Measurements from ENCODE around the gene GALNT14.
"Not testable (repeated sequence)": the region's sequence is repeated elsewhere in the genome, so short reads cannot be mapped to it uniquely, and the experiment has no call there.

GALNT14 gene

DNA sequence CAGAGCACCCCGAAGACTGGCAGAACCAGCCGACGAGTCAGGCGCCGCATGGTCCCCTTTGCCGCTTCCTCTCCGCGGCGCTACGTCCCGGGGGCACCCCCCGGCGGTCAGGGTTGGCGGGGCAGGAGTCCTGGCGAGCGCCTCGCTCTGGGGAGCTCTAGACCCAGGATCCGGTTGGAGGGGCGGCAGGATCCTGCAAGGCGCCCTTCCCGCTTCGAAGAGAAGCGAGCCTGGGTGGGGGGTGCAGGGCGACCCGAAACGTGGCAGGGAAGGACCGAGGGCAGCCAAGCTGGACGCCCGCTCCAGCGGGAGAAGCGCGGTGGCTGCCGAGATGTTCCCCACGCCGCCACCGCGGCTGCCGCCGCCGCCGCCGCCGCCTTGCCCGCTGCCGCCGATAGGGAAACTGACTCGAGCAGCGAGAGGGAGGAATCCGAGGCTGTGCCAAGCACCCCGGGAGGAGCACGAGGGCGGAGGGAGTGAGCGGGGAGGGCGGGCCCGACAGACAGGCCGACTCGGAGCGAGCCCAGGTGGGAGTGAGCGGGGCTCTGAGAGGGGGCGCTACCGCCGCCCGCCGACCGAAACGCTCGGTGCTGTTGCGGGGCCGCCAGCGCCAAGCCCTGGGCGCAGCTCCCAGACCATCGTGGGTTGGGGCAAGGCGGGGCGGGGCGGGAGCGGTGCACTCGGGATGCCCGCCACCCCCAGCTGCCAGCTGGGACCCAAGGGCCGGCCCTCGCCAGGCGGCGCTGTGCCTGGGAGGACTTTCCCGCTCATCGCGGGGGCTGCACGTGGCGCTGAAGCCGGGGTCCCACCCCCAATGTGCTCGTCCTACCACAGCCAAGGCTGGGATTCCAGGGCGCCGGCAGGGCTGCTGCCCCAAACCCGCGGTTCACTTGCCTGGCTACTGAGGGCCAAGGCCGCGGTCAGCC is at the start of gene GALNT14 (continued):
- TF ChIP-seq ZSCAN30 (tag by site-specific recombination; IDR thresholded peaks at IDR 0.05): peak; percentile 46; the same call in 1 of the 2 replicates
- no peak for TF ChIP-seq ZNF394 (tag by site-specific recombination; IDR thresholded peaks at IDR 0.05; ENCODE audit: borderline replicate concordance)

- CTCF ChIA-PET: interaction anchor here (1.0 kb wide), 1 partner anchor 17 kb away, joined by 3 read pairs; no protein-coding TSS in a partner anchor
- H3K4me3 ChIP-seq (ENCODE audit: low read depth, low read length): no peak overlapping the region
- H3K27ac ChIP-seq (ENCODE audit: extremely low read depth, low read depth, low read length): no peak overlapping the region
- POLR2A ChIA-PET: no interaction called here
- no peaks in the 10 kb centered on the region for H3K36me3 ChIP-seq (ENCODE audit: control insufficient read depth in 2 of 2, insufficient read depth in 1 of 2, low read length in 2 of 2)
- no peaks in the 10 kb centered on the region for H3K4me1 ChIP-seq (ENCODE audit: control insufficient read depth, insufficient read depth, low read length)
- no peaks in the 10 kb centered on the region for H3K9me3 ChIP-seq (ENCODE audit: control insufficient read depth, insufficient read depth, low read depth, low read length)
- no peak for TF ChIP-seq GLIS1 (tag by site-specific recombination; IDR thresholded peaks at IDR 0.05)
- TF ChIP-seq ZNF311 (tag by site-specific recombination; IDR thresholded peaks at IDR 0.05; ENCODE audit: borderline replicate concordance): no peak
- no peak for TF ChIP-seq KLF9 (tag by site-specific recombination; IDR thresholded peaks at IDR 0.05; ENCODE audit: low read depth)
- TF ChIP-seq ZNF654 (tag by site-specific recombination; IDR thresholded peaks at IDR 0.05; ENCODE audit: low read depth): no peak
- TF ChIP-seq, protein P1, sequence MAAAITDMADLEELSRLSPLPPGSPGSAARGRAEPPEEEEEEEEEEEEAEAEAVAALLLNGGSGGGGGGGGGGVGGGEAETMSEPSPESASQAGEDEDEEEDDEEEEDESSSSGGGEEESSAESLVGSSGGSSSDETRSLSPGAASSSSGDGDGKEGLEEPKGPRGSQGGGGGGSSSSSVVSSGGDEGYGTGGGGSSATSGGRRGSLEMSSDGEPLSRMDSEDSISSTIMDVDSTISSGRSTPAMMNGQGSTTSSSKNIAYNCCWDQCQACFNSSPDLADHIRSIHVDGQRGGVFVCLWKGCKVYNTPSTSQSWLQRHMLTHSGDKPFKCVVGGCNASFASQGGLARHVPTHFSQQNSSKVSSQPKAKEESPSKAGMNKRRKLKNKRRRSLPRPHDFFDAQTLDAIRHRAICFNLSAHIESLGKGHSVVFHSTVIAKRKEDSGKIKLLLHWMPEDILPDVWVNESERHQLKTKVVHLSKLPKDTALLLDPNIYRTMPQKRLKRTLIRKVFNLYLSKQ (tag by site-specific recombination; IDR thresholded peaks at IDR 0.05; ENCODE audit: borderline replicate concordance): no peak
- TF ChIP-seq ZBTB17 (tag by site-specific recombination; IDR thresholded peaks at IDR 0.05): no peak
- no peak for TF ChIP-seq TRIM28 (IDR thresholded peaks at IDR 0.05; ENCODE audit: borderline replicate concordance, low read length)
- no peak for TF ChIP-seq ZSCAN18 (tag by site-specific recombination; IDR thresholded peaks at IDR 0.05)
- TF ChIP-seq, protein P2, sequence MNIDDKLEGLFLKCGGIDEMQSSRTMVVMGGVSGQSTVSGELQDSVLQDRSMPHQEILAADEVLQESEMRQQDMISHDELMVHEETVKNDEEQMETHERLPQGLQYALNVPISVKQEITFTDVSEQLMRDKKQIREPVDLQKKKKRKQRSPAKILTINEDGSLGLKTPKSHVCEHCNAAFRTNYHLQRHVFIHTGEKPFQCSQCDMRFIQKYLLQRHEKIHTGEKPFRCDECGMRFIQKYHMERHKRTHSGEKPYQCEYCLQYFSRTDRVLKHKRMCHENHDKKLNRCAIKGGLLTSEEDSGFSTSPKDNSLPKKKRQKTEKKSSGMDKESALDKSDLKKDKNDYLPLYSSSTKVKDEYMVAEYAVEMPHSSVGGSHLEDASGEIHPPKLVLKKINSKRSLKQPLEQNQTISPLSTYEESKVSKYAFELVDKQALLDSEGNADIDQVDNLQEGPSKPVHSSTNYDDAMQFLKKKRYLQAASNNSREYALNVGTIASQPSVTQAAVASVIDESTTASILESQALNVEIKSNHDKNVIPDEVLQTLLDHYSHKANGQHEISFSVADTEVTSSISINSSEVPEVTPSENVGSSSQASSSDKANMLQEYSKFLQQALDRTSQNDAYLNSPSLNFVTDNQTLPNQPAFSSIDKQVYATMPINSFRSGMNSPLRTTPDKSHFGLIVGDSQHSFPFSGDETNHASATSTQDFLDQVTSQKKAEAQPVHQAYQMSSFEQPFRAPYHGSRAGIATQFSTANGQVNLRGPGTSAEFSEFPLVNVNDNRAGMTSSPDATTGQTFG (tag by site-specific recombination; IDR thresholded peaks at IDR 0.05; ENCODE audit: borderline replicate concordance): no peak
- TF ChIP-seq ZFP3 (tag by site-specific recombination; IDR thresholded peaks at IDR 0.05; ENCODE audit: low read depth): no peak
Observed at GRCh38 chr2:31187166-31187565, 48.9 kb upstream of the GALNT14 start.

GRCh38 chr2:31183973-31184372 is 45.7 kb upstream of the GALNT14 start:
- H3K36me3 ChIP-seq (ENCODE audit: control insufficient read depth in 2 of 2, insufficient read depth in 1 of 2, low read length in 2 of 2); H3K27ac ChIP-seq (ENCODE audit: extremely low read depth, low read depth, low read length); POLR2A ChIA-PET; H3K4me3 ChIP-seq (ENCODE audit: low read depth, low read length); CTCF ChIA-PET; H3K9me3 ChIP-seq (ENCODE audit: control insufficient read depth, insufficient read depth, low read depth, low read length); H3K4me1 ChIP-seq (ENCODE audit: control insufficient read depth, insufficient read depth, low read length): not testable (repeated sequence)

- Histone ChIP-seq H3K4me1 (ENCODE audit: control insufficient read depth, insufficient read depth, low read length) (no peaks in the 10 kb centered on the region), H3K9me3 (ENCODE audit: control insufficient read depth, insufficient read depth, low read depth, low read length) (no peaks in the 10 kb centered on the region), H3K4me3 (ENCODE audit: low read depth, low read length) (no peak overlapping the region), H3K36me3 (ENCODE audit: control insufficient read depth in 2 of 2, insufficient read depth in 1 of 2, low read length in 2 of 2) (no peaks in the 10 kb centered on the region), H3K27ac (ENCODE audit: extremely low read depth, low read depth, low read length) (no peak overlapping the region)
- ChIA-PET POLR2A (no interaction called here), CTCF (interaction anchor here (0.6 to 1.7 kb wide), 3 partner anchors 157 to 465 kb away, joined by 3 to 7 read pairs (median 3); no protein-coding TSS in a partner anchor)
- TF ChIP-seq, protein P3, sequence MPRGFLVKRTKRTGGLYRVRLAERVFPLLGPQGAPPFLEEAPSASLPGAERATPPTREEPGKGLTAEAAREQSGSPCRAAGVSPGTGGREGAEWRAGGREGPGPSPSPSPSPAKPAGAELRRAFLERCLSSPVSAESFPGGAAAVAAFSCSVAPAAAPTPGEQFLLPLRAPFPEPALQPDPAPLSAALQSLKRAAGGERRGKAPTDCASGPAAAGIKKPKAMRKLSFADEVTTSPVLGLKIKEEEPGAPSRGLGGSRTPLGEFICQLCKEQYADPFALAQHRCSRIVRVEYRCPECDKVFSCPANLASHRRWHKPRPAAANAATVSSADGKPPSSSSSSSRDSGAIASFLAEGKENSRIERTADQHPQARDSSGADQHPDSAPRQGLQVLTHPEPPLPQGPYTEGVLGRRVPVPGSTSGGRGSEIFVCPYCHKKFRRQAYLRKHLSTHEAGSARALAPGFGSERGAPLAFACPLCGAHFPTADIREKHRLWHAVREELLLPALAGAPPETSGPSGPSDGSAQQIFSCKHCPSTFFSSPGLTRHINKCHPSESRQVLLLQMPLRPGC (tag by site-specific recombination; IDR thresholded peaks at IDR 0.05): no peak
- TF ChIP-seq SETDB1 (IDR thresholded peaks at IDR 0.05; ENCODE audit: insufficient read length, low read length) (no peak), ZBTB11 (tag by site-specific recombination; conservative IDR thresholded peaks at IDR 0.05; ENCODE audit: low read depth) (no peak), SALL2 (tag by site-specific recombination; IDR thresholded peaks at IDR 0.05; ENCODE audit: borderline replicate concordance) (no peak), ZNF600 (tag by site-specific recombination; IDR thresholded peaks at IDR 0.05) (no peak)
Observed at GRCh38 chr2:31176742-31177141, 38.5 kb upstream of the GALNT14 start.
